Measurements from ENCODE around the gene DNAJC5.

The DNAJC5 gene

DNA sequence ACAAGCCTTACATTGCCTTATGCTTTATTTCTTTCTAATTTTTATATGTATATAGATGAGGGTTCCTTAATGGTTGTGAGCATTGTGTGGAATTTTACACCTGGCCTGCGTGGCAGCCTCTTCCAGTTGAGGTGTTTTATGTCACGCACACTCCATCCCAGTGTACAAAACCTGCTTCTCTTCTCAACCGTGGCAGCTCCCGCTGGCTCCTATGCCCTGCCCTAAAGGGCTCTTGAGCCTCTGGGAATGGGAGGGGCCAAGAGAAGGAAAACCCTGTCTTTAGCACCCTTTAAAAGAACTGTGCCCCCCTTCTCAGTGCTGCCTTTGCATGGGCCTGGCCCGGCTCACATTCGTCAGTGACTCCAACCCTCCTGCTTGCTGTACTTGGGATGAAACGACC, 4.3 kb upstream of the DNAJC5 start:
- Histone ChIP-seq H2AFZ (ENCODE audit: low read length) (no peak overlapping the region), H3K4me3 (ENCODE audit: low read depth, low read length, poor library complexity, severe bottlenecking) (no peak overlapping the region), H3K9me3 (ENCODE audit: low read length) (no peaks in the 10 kb centered on the region), H3F3A (ENCODE audit: insufficient read depth, low read length) (no peaks in the 10 kb centered on the region), H3K4me2 (ENCODE audit: low read length) (no peak overlapping the region), H3K36me3 (ENCODE audit: insufficient read depth, low read length) (peaks cover 38% of the 10 kb centered on the region), H3K9me2 (ENCODE audit: low read depth, low read length) (no peaks in the 10 kb centered on the region), H4K20me1 (ENCODE audit: insufficient read depth, low read length) (no peaks in the 10 kb centered on the region), H3K27me3 (ENCODE audit: insufficient read depth, low read length) (no peaks in the 10 kb centered on the region), H3K79me2 (ENCODE audit: insufficient read depth, low read length) (peaks cover 2% of the 10 kb centered on the region), H3K27ac (ENCODE audit: low read depth, low read length, poor library complexity, severe bottlenecking) (no peak overlapping the region), H3K4me1 (ENCODE audit: insufficient read depth, low read length, severe bottlenecking) (no peaks in the 10 kb centered on the region), H3K9ac (ENCODE audit: low read length) (no peak overlapping the region)
- no peak for TF ChIP-seq EZH2 (IDR thresholded peaks at IDR 0.05; ENCODE audit: borderline replicate concordance, low read length)
- TF ChIP-seq, protein P1, sequence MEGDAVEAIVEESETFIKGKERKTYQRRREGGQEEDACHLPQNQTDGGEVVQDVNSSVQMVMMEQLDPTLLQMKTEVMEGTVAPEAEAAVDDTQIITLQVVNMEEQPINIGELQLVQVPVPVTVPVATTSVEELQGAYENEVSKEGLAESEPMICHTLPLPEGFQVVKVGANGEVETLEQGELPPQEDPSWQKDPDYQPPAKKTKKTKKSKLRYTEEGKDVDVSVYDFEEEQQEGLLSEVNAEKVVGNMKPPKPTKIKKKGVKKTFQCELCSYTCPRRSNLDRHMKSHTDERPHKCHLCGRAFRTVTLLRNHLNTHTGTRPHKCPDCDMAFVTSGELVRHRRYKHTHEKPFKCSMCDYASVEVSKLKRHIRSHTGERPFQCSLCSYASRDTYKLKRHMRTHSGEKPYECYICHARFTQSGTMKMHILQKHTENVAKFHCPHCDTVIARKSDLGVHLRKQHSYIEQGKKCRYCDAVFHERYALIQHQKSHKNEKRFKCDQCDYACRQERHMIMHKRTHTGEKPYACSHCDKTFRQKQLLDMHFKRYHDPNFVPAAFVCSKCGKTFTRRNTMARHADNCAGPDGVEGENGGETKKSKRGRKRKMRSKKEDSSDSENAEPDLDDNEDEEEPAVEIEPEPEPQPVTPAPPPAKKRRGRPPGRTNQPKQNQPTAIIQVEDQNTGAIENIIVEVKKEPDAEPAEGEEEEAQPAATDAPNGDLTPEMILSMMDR (IDR thresholded peaks at IDR 0.05; ENCODE audit: low read length) = no peak

DNA sequence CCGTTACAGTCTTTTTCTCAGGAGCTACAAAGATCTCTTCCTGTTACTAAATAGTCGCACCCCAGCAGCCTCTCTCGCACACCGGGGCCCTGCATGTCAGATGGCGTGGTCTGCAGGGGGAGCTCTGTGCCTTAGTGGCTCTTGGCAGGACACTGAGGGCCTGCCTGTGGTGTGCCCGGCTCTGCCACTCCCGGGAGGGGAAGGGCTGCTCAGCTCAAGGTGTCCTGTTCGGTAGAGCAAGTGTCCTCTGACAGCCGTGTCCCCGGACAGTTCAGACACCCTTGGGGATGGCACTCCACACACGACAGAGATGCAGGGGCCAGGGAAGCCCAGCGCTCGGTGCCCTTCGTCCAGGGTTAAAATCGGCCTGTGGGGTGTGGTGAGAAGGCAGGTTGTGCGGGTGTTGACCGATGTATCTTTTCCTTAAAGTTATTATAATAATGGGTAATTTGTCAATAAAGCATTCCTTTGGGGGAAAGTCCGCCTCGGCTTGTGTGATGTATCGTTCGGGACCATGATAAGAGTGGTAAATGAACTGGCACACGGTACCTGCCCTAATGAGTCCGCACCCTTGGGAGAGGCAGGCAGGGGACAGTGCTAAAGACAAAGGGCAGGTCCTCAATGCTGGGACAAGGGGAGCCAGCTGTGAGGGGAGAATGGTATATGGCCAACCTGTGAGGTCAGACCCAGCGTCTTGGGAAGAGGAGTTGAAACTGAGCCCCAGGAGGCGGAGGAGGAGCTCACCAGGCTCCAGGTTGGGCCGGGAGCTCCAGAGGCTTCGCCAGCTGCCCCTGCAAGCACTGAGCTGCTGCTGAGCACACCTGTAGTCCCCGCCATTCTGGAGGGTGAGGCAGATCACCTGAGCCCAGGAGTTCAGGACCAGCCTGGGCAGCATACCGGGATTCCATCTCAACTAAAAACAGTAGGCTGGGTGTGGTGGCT, 3.6 kb upstream of the DNAJC5 start:
- Histone ChIP-seq H3K9ac (ENCODE audit: low read length) (no peak overlapping the region), H3K9me2 (ENCODE audit: low read depth, low read length) (no peaks in the 10 kb centered on the region)

DNA sequence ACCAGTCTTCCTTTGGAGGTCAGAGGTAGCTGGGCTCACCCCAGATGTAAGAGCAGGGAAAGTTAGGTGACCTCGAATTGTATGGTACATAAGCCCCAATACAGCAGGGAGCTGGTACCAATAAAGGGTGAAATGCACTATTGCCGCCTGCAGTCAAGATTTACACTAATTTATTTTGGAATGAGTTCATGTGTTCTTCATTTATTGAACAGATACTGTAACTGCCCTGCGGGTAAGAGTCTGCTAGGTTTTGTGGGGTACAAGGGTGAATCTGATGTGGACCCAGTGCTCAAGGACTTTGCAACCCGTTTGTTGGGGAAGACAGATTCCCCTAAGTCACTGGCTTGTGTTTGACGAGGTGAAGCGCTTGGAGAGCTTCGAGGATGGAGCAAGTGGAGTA, 2.5 kb upstream of the DNAJC5 start:
- Histone ChIP-seq H3K36me3 (ENCODE audit: insufficient read depth, low read length) (peaks cover 31% of the 10 kb centered on the region), H3K4me1 (ENCODE audit: insufficient read depth, low read length, severe bottlenecking) (peaks cover 16% of the 10 kb centered on the region), H3K4me2 (ENCODE audit: low read length) (no peak overlapping the region), H3K9me2 (ENCODE audit: low read depth, low read length) (no peaks in the 10 kb centered on the region), H4K20me1 (ENCODE audit: insufficient read depth, low read length) (no peaks in the 10 kb centered on the region), H3K27me3 (ENCODE audit: insufficient read depth, low read length) (no peaks in the 10 kb centered on the region), H2AFZ (ENCODE audit: low read length) (no peak overlapping the region), H3K79me2 (ENCODE audit: insufficient read depth, low read length) (peaks cover 19% of the 10 kb centered on the region), H3K9me3 (ENCODE audit: low read length) (no peaks in the 10 kb centered on the region), H3K9ac (ENCODE audit: low read length) (no peak overlapping the region), H3K4me3 (ENCODE audit: low read depth, low read length, poor library complexity, severe bottlenecking) (no peak overlapping the region), H3K27ac (ENCODE audit: low read depth, low read length, poor library complexity, severe bottlenecking) (no peak overlapping the region), H3F3A (ENCODE audit: insufficient read depth, low read length) (no peaks in the 10 kb centered on the region)
- no peak for TF ChIP-seq EZH2 (IDR thresholded peaks at IDR 0.05; ENCODE audit: borderline replicate concordance, low read length)
- TF ChIP-seq, protein P1 (IDR thresholded peaks at IDR 0.05; ENCODE audit: low read length) = no peak

More for the DNA sequence above, 3.6 kb upstream of the DNAJC5 start:
- H3K4me2 ChIP-seq (ENCODE audit: low read length) = no peak overlapping the region
- TF ChIP-seq, protein P1 (IDR thresholded peaks at IDR 0.05; ENCODE audit: low read length) = peak; percentile 1
- TF ChIP-seq EZH2 (IDR thresholded peaks at IDR 0.05; ENCODE audit: borderline replicate concordance, low read length) = no peak
- H4K20me1 ChIP-seq (ENCODE audit: insufficient read depth, low read length) = no peaks in the 10 kb centered on the region
- H3K27me3 ChIP-seq (ENCODE audit: insufficient read depth, low read length) = no peaks in the 10 kb centered on the region
- no peak overlapping the region for H3K27ac ChIP-seq (ENCODE audit: low read depth, low read length, poor library complexity, severe bottlenecking)
- no peak overlapping the region for H2AFZ ChIP-seq (ENCODE audit: low read length)
- no peak overlapping the region for H3K4me3 ChIP-seq (ENCODE audit: low read depth, low read length, poor library complexity, severe bottlenecking)
- H3K36me3 ChIP-seq (ENCODE audit: insufficient read depth, low read length) = peaks cover 34% of the 10 kb centered on the region
- H3K79me2 ChIP-seq (ENCODE audit: insufficient read depth, low read length) = peaks cover 9% of the 10 kb centered on the region
- peaks cover 5% of the 10 kb centered on the region for H3K4me1 ChIP-seq (ENCODE audit: insufficient read depth, low read length, severe bottlenecking)
- no peaks in the 10 kb centered on the region for H3K9me3 ChIP-seq (ENCODE audit: low read length)
- no peaks in the 10 kb centered on the region for H3F3A ChIP-seq (ENCODE audit: insufficient read depth, low read length)
